GM18505 (cell line): ENCODE results near the gene DCTN1.
"Not testable (repeated sequence)": the region's sequence is repeated elsewhere in the genome, so short reads cannot be mapped to it uniquely, and the experiment has no call there.

Source experiments
- ATAC-seq: cut with Tn5 transposase; IDR thresholded peaks from one replicate; pipeline ENCODE4 v1.9.1; 2021; ENCODE audit not compliant: unreplicated experiment
- POLR2A ChIP-seq: IDR thresholded peaks from 4 replicates; pipeline ENCODE4 v1.6.1; 2011; ENCODE audit warnings: borderline replicate concordance; ENCODE audit not compliant: insufficient read depth, insufficient read length; ENCODE audit errors: extremely low read depth

The DCTN1 gene

GRCh38 chr2:74371421-74371820 is 8.7 kb downstream of the DCTN1 start:
- ATAC-seq, result no peak
- no peak for TF ChIP-seq POLR2A

- no peak for TF ChIP-seq POLR2A
- no peak for ATAC-seq
Observed at GRCh38 chr2:74369976-74370375, 10.1 kb downstream of the DCTN1 start.

- TF ChIP-seq POLR2A, result no peak
Observed at GRCh38 chr2:74368499-74368898, 11.6 kb downstream of the DCTN1 start.

GRCh38 chr2:74367789-74368188 is 12.3 kb downstream of the DCTN1 start:
- no peak for ATAC-seq
- no peak for TF ChIP-seq POLR2A

More at GRCh38 chr2:74368499-74368898, 11.6 kb downstream of the DCTN1 start:
- no peak for ATAC-seq

GRCh38 chr2:74366036-74366435 is 14.1 kb downstream of the DCTN1 start:
- ATAC-seq, result no peak
- TF ChIP-seq POLR2A, result no peak

GRCh38 chr2:74364533-74365505 is 15.3 kb downstream of the DCTN1 start:
- no peak for TF ChIP-seq POLR2A
- no peak for ATAC-seq

- ATAC-seq, result no peak
- no peak for TF ChIP-seq POLR2A
Observed at GRCh38 chr2:74361327-74361726, 18.8 kb downstream of the DCTN1 start.

- no peak for TF ChIP-seq POLR2A
- no peak for ATAC-seq
Observed at GRCh38 chr2:74357627-74358026, 22.5 kb downstream of the DCTN1 start.

GRCh38 chr2:74349889-74350288 is 30.2 kb downstream of the DCTN1 start:
- no peak for TF ChIP-seq POLR2A
- ATAC-seq, result no peak

GRCh38 chr2:74347742-74348141 is 32.4 kb downstream of the DCTN1 start:
- no peak for ATAC-seq

GRCh38 chr2:74347303-74347702 is 32.8 kb downstream of the DCTN1 start:
- no peak for ATAC-seq

More at GRCh38 chr2:74347742-74348141, 32.4 kb downstream of the DCTN1 start:
- TF ChIP-seq POLR2A, result no peak

GRCh38 chr2:74345272-74345943 is 34.7 kb downstream of the DCTN1 start:
- TF ChIP-seq POLR2A, result no peak
- ATAC-seq, result no peak

More at GRCh38 chr2:74347303-74347702, 32.8 kb downstream of the DCTN1 start:
- TF ChIP-seq POLR2A, result no peak

GRCh38 chr2:74343316-74343715 is 36.8 kb downstream of the DCTN1 start, which contains the start of gene SLC4A5:
SLC4A5 (minus strand) TSS chr2:74343416; CDS start chr2:74315023, 28,393 bp downstream.
- no peak for ATAC-seq
- no peak for TF ChIP-seq POLR2A

GRCh38 chr2:74336227-74336626 is 43.9 kb downstream of the DCTN1 start:
- ATAC-seq, result not testable (repeated sequence)
